ENCODE data around the gene KCNA2. TPM values are rescaled to one million over a fixed set of nuclear protein-coding genes. Genes with fewer than 3 reads are reported as not detected.

Gene KCNA2
- total RNA-seq, 1 donor = 0.52 TPM

DNA sequence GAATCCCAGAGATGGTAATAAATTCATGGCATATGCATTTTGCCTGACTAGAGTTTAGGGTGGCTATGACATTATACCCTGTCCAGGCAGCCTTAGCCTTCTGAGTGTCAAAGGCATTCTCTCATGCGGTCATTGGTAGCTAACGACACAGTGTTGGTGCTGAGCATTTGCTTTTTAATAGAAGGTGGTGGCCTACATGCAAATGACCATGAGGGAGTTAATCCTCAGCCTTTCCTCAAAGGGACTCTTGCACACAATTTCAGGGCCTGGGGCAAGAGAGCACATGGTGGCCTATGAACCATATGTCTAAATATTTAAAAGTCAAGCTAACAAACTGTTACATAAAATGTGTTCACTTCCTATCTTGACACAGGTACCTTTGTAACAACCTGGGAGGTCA, 56.3 kb downstream of the KCNA2 start:
- Histone ChIP-seq H3K4me1 (ENCODE audit: insufficient read depth, low read length) (no peaks in the 10 kb centered on the region), H3K4me3 (ENCODE audit: low read length) (no peak overlapping the region), H3K27me3 (ENCODE audit: insufficient read depth, low read length) (peaks cover 11% of the 10 kb centered on the region), H3K9me3 (ENCODE audit: low read depth, low read length) (no peaks in the 10 kb centered on the region)

DNA sequence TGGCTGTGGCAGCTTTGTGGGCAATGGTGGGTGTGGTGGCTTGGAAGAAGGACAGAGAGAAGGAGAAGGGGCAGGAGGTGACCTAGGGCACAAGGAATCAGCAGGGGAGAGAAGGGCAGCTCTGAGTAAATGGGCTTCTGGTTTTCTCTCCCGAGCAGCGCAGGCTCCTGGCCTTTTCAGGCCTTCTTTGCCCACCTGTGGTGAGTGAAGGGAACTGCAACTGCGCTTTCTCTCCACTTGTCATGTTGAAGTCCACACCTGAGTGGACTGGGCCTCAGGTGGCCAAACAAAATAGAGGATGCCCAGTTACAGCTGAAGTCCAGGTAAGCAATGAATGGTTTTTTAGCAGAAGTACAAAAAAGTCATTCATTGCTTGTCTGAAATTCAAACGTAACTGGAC, 57.8 kb downstream of the KCNA2 start:
- Histone ChIP-seq H3K9me3 (ENCODE audit: low read depth, low read length) (no peaks in the 10 kb centered on the region), H3K4me1 (ENCODE audit: insufficient read depth, low read length) (no peaks in the 10 kb centered on the region), H3K27me3 (ENCODE audit: insufficient read depth, low read length) (peaks cover 2% of the 10 kb centered on the region), H3K4me3 (ENCODE audit: low read length) (no peak overlapping the region)

DNA sequence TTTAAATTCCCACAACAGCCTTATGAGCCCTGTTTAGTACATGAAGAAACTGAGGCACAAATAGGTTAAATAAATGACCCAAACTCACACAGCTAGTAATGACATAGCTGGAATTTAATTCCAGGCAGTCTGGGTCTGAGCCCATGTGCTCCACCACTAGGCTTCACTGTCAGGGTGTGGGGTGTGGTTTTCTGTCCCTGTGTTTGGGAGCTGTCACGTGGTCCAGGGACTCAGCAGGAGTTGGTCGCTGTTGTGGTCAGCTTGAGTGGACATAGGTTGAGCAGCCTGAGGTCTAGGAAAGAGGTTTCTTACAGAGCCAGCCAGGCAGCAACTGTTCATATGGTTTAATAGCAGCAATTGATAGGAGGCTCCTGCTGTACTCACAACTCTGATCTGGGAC, 59.1 kb downstream of the KCNA2 start:
- Histone ChIP-seq H3K4me3 (ENCODE audit: low read length) (no peak overlapping the region), H3K4me1 (ENCODE audit: insufficient read depth, low read length) (no peaks in the 10 kb centered on the region), H3K27me3 (ENCODE audit: insufficient read depth, low read length) (peaks cover 1% of the 10 kb centered on the region), H3K9me3 (ENCODE audit: low read depth, low read length) (no peaks in the 10 kb centered on the region)

DNA sequence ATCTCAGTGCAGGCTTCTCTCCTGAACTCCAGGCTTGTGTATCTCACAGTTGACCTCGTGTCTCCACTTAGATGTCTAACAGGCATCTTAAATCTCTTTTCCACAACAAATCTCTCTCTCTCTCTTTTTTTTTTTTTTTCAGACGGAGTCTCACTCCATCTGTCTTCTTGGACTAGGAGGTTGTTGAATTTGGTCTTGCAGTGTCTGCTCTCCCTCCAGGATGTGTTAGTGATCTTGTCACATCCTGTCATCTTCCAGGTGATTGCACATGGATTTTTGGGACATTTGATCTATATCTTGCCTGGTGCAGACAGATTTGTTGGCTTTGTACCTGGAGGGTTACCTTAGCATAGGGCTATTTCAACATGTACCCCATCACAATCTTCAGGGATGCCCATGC, 60.7 kb downstream of the KCNA2 start:
- Histone ChIP-seq H3K27me3 (ENCODE audit: insufficient read depth, low read length) (no peaks in the 10 kb centered on the region), H3K4me3 (ENCODE audit: low read length) (no peak overlapping the region), H3K9me3 (ENCODE audit: low read depth, low read length) (no peaks in the 10 kb centered on the region), H3K4me1 (ENCODE audit: insufficient read depth, low read length) (no peaks in the 10 kb centered on the region)

DNA sequence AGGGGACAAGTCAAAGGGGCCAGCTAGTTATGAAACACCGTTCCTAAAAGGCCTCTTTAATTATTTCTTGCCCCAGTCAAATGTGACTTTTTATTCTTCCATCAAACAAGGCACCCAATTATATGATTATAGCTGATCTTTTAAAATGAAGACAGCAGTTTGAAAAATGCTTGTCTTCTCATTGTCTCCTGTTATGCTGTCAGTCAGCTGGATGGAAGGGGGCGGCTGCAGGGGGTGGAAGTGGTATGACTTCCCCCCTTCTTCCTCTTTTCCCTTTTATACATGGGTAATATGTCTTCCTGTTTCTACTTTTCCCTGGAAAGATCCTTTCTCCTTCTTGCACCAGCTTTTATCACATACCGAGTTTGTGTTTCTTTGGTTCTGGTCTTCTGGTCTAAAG, 61.4 kb downstream of the KCNA2 start:
- Histone ChIP-seq H3K4me3 (ENCODE audit: low read length) (no peak overlapping the region), H3K9me3 (ENCODE audit: low read depth, low read length) (no peaks in the 10 kb centered on the region), H3K27me3 (ENCODE audit: insufficient read depth, low read length) (no peaks in the 10 kb centered on the region), H3K4me1 (ENCODE audit: insufficient read depth, low read length) (no peaks in the 10 kb centered on the region)

Other genes with a start within 250 kb of the KCNA2 start
- not detected for gene SLC16A4, start 215.3 kb downstream of the KCNA2 start, total RNA-seq
- 39.4 TPM for gene LAMTOR5, start 198.7 kb downstream of the KCNA2 start, total RNA-seq
- gene PROK1, start 155.2 kb downstream of the KCNA2 start, total RNA-seq = not detected
- gene KCNA10, start 87.2 kb downstream of the KCNA2 start, total RNA-seq = not detected
- 143 TPM for gene KCNA3, start 68.6 kb upstream of the KCNA2 start, total RNA-seq